T-helper 1 cell treated with Interleukin-12 subunit alpha and Interleukin-12 subunit beta and Interleukin-4 antibody, amounts not matched to agents 30 μg/mL and 1 μg/mL, for 36 hours (primary cell): ENCODE results near the gene HMG20A.

Experiments
- H3K27ac Mint-ChIP-seq: one replicate; pipeline ENCODE4 v1.8.0; 2021; ENCODE audit warnings: mild to moderate bottlenecking, mixed read lengths
- H3K27me3 Mint-ChIP-seq: one replicate; pipeline ENCODE4 v1.8.0; 2021; ENCODE audit warnings: low read depth, mixed read lengths
- H3K36me3 Mint-ChIP-seq: one replicate; pipeline ENCODE4 v1.8.0; 2021; ENCODE audit warnings: low read depth, mixed read lengths
- H3K4me1 Mint-ChIP-seq: one replicate; pipeline ENCODE4 v1.8.0; 2021; ENCODE audit warnings: low read depth, mixed read lengths
- H3K4me3 Mint-ChIP-seq: one replicate; pipeline ENCODE4 v1.8.0; 2021; ENCODE audit warnings: mild to moderate bottlenecking, moderate library complexity, mixed read lengths
- H3K9me3 Mint-ChIP-seq: one replicate; pipeline ENCODE4 v1.8.0; 2021; ENCODE audit warnings: mixed read lengths

Gene HMG20A

GRCh38 chr15:77468896-77469295 is 48.2 kb downstream of the HMG20A start:
- H3K27ac Mint-ChIP-seq, result no peak overlapping the region
- no peaks in the 10 kb centered on the region for H3K9me3 Mint-ChIP-seq
- H3K4me1 Mint-ChIP-seq, result no peaks in the 10 kb centered on the region
- peaks cover 33% of the 10 kb centered on the region for H3K36me3 Mint-ChIP-seq
- H3K4me3 Mint-ChIP-seq, result no peak overlapping the region
- H3K27me3 Mint-ChIP-seq, result no peaks in the 10 kb centered on the region

GRCh38 chr15:77470235-77470634 is 49.5 kb downstream of the HMG20A start:
- Mint-ChIP-seq H3K9me3 (no peaks in the 10 kb centered on the region), H3K4me3 (no peak overlapping the region), H3K36me3 (peaks cover 33% of the 10 kb centered on the region), H3K27me3 (no peaks in the 10 kb centered on the region), H3K4me1 (no peaks in the 10 kb centered on the region), H3K27ac (no peak overlapping the region)

DNA sequence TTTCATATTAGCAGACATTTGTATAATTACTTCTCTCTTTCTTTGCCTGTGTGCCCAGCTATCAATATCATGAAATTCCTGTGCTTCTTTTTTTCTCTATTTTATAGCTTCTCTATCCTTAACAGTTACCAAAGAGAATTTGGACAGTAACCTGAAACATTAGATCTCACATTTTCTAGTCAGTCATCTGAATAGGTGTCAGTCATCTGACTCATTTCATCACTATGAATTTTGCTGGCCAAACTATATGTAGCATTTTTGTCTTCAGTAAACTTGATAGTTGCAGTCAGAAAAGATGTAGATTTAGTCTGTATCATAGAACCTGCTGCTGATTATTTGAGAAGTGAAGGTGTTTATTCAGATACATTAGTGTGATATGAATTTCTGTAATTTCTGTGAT is 52.6 kb downstream of the HMG20A start:
- Mint-ChIP-seq H3K4me1 (peaks cover under 1% of the 10 kb centered on the region), H3K27ac (no peak overlapping the region), H3K4me3 (no peak overlapping the region), H3K9me3 (no peaks in the 10 kb centered on the region), H3K27me3 (no peaks in the 10 kb centered on the region), H3K36me3 (peaks cover 37% of the 10 kb centered on the region)

- Mint-ChIP-seq H3K4me3 (no peak overlapping the region), H3K27me3 (no peaks in the 10 kb centered on the region), H3K9me3 (no peaks in the 10 kb centered on the region), H3K4me1 (peaks cover 7% of the 10 kb centered on the region), H3K36me3 (peaks cover 36% of the 10 kb centered on the region), H3K27ac (no peak overlapping the region)
Observed at GRCh38 chr15:77474310-77474988, 53.8 kb downstream of the HMG20A start.

DNA sequence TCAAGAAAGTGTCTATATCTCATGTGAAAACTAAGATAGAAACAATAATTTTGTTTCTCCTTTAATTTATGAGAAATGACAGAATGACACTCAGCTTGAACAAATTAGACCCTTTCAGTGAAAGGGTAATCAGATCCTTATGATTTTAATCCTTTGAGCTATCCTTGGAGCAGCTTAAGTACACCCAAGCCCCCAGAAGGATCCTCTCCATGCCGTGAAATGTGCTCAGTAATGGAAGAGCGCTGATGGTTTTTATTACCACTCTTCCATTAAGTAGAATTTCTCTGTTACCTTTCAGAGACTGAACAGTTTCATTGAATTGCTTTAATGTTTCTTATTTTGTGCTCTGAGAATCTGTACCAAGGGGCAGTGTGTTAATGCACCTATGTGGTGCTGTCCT is 54.3 kb downstream of the HMG20A start:
- Mint-ChIP-seq H3K9me3 (no peaks in the 10 kb centered on the region), H3K27me3 (no peaks in the 10 kb centered on the region), H3K4me3 (no peak overlapping the region), H3K4me1 (peaks cover 7% of the 10 kb centered on the region), H3K27ac (no peak overlapping the region), H3K36me3 (peaks cover 37% of the 10 kb centered on the region)

- Mint-ChIP-seq H3K9me3 (no peaks in the 10 kb centered on the region), H3K36me3 (peaks cover 39% of the 10 kb centered on the region), H3K4me3 (no peak overlapping the region), H3K4me1 (peaks cover 7% of the 10 kb centered on the region), H3K27ac (no peak overlapping the region), H3K27me3 (no peaks in the 10 kb centered on the region)
Observed at GRCh38 chr15:77475898-77476297, 55.2 kb downstream of the HMG20A start.

GRCh38 chr15:77476995-77477394 is 56.3 kb downstream of the HMG20A start:
- Mint-ChIP-seq H3K9me3 (no peaks in the 10 kb centered on the region), H3K27me3 (no peaks in the 10 kb centered on the region), H3K4me3 (no peak overlapping the region), H3K36me3 (peaks cover 36% of the 10 kb centered on the region), H3K4me1 (peaks cover 7% of the 10 kb centered on the region), H3K27ac (no peak overlapping the region)

GRCh38 chr15:77478051-77478450 is 57.4 kb downstream of the HMG20A start:
- Mint-ChIP-seq H3K9me3 (no peaks in the 10 kb centered on the region), H3K36me3 (peaks cover 35% of the 10 kb centered on the region), H3K4me3 (no peak overlapping the region), H3K27ac (no peak overlapping the region), H3K4me1 (peaks cover 7% of the 10 kb centered on the region), H3K27me3 (no peaks in the 10 kb centered on the region)

DNA sequence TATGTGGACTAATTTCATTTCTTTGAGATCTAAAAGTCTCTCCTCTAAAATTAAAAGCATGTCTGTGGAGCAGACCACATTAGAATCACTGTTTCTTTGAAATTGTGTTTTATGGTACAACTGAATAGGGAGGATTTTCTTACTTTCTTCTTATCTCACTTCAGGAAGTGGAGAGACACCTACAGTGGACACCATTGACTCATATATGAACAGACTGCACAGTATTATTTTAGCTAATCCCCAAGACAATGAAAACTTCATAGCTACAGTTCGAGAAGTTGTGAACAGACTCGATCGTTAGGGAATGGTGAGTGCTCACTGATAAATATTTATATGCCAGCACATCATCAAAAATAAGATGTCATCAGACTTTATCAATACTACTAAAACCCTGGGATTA is 58.3 kb downstream of the HMG20A start:
- Mint-ChIP-seq H3K27ac (no peak overlapping the region), H3K4me1 (peaks cover 7% of the 10 kb centered on the region), H3K36me3 (peaks cover 40% of the 10 kb centered on the region), H3K9me3 (no peaks in the 10 kb centered on the region), H3K4me3 (no peak overlapping the region), H3K27me3 (no peaks in the 10 kb centered on the region)

- no peak overlapping the region for H3K4me3 Mint-ChIP-seq
- no peaks in the 10 kb centered on the region for H3K27me3 Mint-ChIP-seq
- H3K9me3 Mint-ChIP-seq, result no peaks in the 10 kb centered on the region
- no peak overlapping the region for H3K27ac Mint-ChIP-seq
- peaks cover 7% of the 10 kb centered on the region for H3K4me1 Mint-ChIP-seq
- H3K36me3 Mint-ChIP-seq, result peaks cover 51% of the 10 kb centered on the region
Observed at GRCh38 chr15:77480859-77481633, 60.4 kb downstream of the HMG20A start.

DNA sequence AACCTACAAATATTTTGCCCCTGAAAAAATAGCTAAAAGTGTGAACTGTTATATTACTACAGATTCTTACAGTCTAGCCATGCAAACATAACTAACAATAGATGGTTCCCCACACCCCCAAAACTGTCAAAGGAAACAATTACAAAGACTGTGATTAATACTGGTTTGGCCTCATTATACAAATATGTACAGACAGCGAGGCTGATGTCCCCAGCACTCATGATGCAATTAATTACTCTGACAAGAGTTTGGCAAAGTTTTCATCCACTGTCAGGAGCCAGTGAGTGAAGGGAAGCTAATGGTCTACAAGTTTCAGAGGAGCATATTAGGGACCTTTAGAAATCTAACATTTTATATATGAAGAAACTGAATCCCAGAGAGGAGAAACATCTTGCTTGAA is 61.0 kb downstream of the HMG20A start:
- no peaks in the 10 kb centered on the region for H3K9me3 Mint-ChIP-seq
- no peaks in the 10 kb centered on the region for H3K27me3 Mint-ChIP-seq
- no peak overlapping the region for H3K4me3 Mint-ChIP-seq
- peaks cover 51% of the 10 kb centered on the region for H3K36me3 Mint-ChIP-seq
- no peak overlapping the region for H3K27ac Mint-ChIP-seq
- peaks cover 7% of the 10 kb centered on the region for H3K4me1 Mint-ChIP-seq

- Mint-ChIP-seq H3K9me3 (no peaks in the 10 kb centered on the region), H3K4me1 (peaks cover 13% of the 10 kb centered on the region), H3K36me3 (peaks cover 50% of the 10 kb centered on the region), H3K27me3 (no peaks in the 10 kb centered on the region), H3K4me3 (no peak overlapping the region), H3K27ac (no peak overlapping the region)
Observed at GRCh38 chr15:77482570-77482969, 61.9 kb downstream of the HMG20A start.

DNA sequence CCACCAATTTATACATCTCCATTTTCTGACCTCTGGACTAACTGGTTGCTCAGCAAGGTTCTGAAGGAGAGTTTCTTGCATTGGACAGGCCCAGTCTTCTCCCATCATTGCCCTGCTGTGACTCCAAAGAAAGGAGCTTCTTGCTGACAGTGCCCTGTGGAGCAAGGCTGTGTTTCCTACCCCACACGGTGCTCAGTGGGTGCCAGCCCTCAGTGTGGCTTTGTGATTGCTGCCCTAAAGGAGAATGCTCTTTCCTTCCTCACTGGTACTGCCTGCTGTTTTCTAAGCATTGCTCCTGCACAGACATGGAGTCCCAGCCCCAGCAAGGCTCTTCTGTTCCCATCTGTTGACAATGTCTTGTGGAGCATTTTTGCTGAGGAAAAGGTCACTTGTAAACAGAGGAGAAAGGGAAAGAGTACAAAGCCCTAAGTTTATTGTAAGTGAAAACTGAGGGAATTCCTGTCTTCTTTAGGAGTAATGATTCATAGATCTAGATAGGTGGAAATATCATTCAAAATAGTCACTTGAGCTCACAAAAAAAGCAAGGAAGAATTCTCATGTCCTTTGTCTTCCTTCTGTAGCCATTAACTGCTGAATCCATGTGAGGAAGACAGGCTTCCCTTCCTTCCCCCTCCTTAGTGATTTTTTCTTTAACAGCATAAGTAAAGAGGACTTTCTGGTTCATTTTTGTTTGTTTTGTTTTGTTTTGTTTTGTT is 62.9 kb downstream of the HMG20A start:
- Mint-ChIP-seq H3K9me3 (no peaks in the 10 kb centered on the region), H3K27me3 (no peaks in the 10 kb centered on the region), H3K36me3 (peaks cover 43% of the 10 kb centered on the region), H3K4me3 (no peak overlapping the region), H3K27ac (no peak overlapping the region), H3K4me1 (peaks cover 14% of the 10 kb centered on the region)

GRCh38 chr15:77484994-77485393 is 64.3 kb downstream of the HMG20A start:
- Mint-ChIP-seq H3K4me3 (no peak overlapping the region), H3K27me3 (no peaks in the 10 kb centered on the region), H3K4me1 (peaks cover 9% of the 10 kb centered on the region), H3K36me3 (peaks cover 34% of the 10 kb centered on the region), H3K27ac (no peak overlapping the region), H3K9me3 (no peaks in the 10 kb centered on the region)
